HepG2 (cell line): ENCODE results near the gene WFDC13. TPM values are rescaled to one million over a fixed set of nuclear protein-coding genes. Genes with fewer than 3 reads are reported as not detected.

Experiments
- ATAC-seq: fragments of 200-7000 bp; cut with Tn5 transposase; 3 replicates; pipeline ENCODE4 v1.9.1; 2020; ENCODE audit warnings: mild to moderate bottlenecking, moderate library complexity
- BruUV-seq: library from RNA; stranded (reverse); fragments of 400-500 nt; replicated peaks from 2 replicates; lab custom pipeline; 2021; lab: Mats Ljungman, UMichigan
- CTCF ChIA-PET: fragments of 300-600 bp; formaldehyde crosslinking; extraction: SDS; loops from one replicate; lab custom pipeline; 2021; ENCODE audit warnings: low total read pairs, inconsistent platforms, low intra/inter-chr PET ratio; lab: Yijun Ruan, JAX
- POLR2A ChIA-PET: fragments of 350-600 bp; sonication (Branson Sonifier 250); formaldehyde crosslinking; loops from one replicate; lab custom pipeline; 2020; ENCODE audit warnings: antibody characterized with exemption, inconsistent platforms; lab: Yijun Ruan, JAX
- DNase-seq: peaks from one replicate; pipeline ENCODE4 v3.0.0-alpha.2; 2015; ENCODE audit warnings: low spot score
- FAIRE-seq: peaks from 3 replicates; lab custom pipeline; 2011; peaks lifted over from hg19 to GRCh38; lab: Jason Lieb, UNC
- H2AFZ ChIP-seq: one replicate; pipeline ENCODE4 v1.6.1; 2011; ENCODE audit warnings: low read length, inconsistent platforms
- H3K27ac ChIP-seq: fragments of 300-600 bp; 3 replicates; pipeline ENCODE4 v1.8.0; 2011; ENCODE audit warnings: mixed run types, mild to moderate bottlenecking, mixed read lengths, low read length, inconsistent platforms; ENCODE audit not compliant: insufficient read depth; ENCODE audit errors: extremely low read length
- H3K27me3 ChIP-seq, 2 experiments: fragments of 200-600 bp in 1 of 2; 2 replicates in 1 of 2; 3 replicates in 1 of 2; pipeline versions ENCODE4 v1.6.0 to v1.8.0; 2011; ENCODE audit warnings: low read length in 2 of 2, mild to moderate bottlenecking in 2 of 2, moderate library complexity in 2 of 2, inconsistent platforms in 1 of 2; ENCODE audit not compliant: insufficient read depth in 2 of 2, control insufficient read depth in 1 of 2
- H3K36me3 ChIP-seq, 2 experiments: fragments of 200-600 bp in 1 of 2; replicated peaks in 1 of 2; 2 replicates in 1 of 2; 3 replicates in 1 of 2; pipeline versions ENCODE4 v1.5.1 to v1.8.0; 2011; ENCODE audit warnings: low read length in 2 of 2, inconsistent platforms in 1 of 2; ENCODE audit not compliant: insufficient read depth in 2 of 2, control insufficient read depth in 1 of 2
- H3K4me1 ChIP-seq: 2 replicates; pipeline ENCODE4 v1.5.1; 2012; ENCODE audit warnings: low read length, inconsistent platforms; ENCODE audit not compliant: insufficient read depth
- H3K4me2 ChIP-seq: 2 replicates; pipeline ENCODE4 v1.6.0; 2011; ENCODE audit warnings: low read depth, low read length, inconsistent platforms
- H3K4me3 ChIP-seq, 3 experiments: fragments of 200-600 bp in 1 of 3; sonication (generic), shearing (Covaris generic) in 1 of 3; replicated peaks in 1 of 3; 2 replicates each; pipeline ENCODE4 v1.5.1; 2011 to 2016; ENCODE audit warnings: low read length in 3 of 3, inconsistent platforms in 2 of 3, low read depth in 2 of 3, mild to moderate bottlenecking in 2 of 3, control low read depth in 1 of 3, mixed read lengths in 1 of 3; ENCODE audit not compliant: insufficient read depth in 1 of 3
- H3K79me2 ChIP-seq: one replicate; pipeline ENCODE4 v1.6.1; 2011; ENCODE audit warnings: low read length, inconsistent platforms; ENCODE audit not compliant: insufficient read depth
- H3K9ac ChIP-seq: 2 replicates; pipeline ENCODE4 v1.6.0; 2011; ENCODE audit warnings: mild to moderate bottlenecking, low read depth, low read length, inconsistent platforms; ENCODE audit not compliant: insufficient read depth
- H3K9me3 ChIP-seq: 2 replicates; pipeline ENCODE4 v1.5.1; 2012; ENCODE audit warnings: mild to moderate bottlenecking, low read length
- H4K20me1 ChIP-seq: 2 replicates; pipeline ENCODE4 v1.6.0; 2011; ENCODE audit warnings: inconsistent platforms, mild to moderate bottlenecking, low read length, moderate library complexity; ENCODE audit not compliant: insufficient read depth
- FUBP1 ChIP-seq: sonication (generic); formaldehyde crosslinking; IDR thresholded peaks from 2 replicates; pipeline ENCODE4 v1.5.1; 2020; ENCODE audit warnings: missing genetic modification reagents, mild to moderate bottlenecking, borderline replicate concordance
- KLF6 ChIP-seq: IDR thresholded peaks from 2 replicates; pipeline ENCODE4 v1.8.0; 2016; ENCODE audit warnings: missing biosample characterization, missing genetic modification reagents
- MBD4 ChIP-seq: IDR thresholded peaks from 2 replicates; pipeline ENCODE4 v1.6.1; 2012; ENCODE audit warnings: low read length, inconsistent platforms, borderline replicate concordance
- MTERF4 ChIP-seq: sonication (generic); formaldehyde crosslinking; IDR thresholded peaks from 2 replicates; pipeline ENCODE4 v1.8.0; 2023; ENCODE audit warnings: mild to moderate bottlenecking, missing genetic modification reagents
- NFKB2 ChIP-seq: sonication (generic); formaldehyde crosslinking; IDR thresholded peaks from 2 replicates; pipeline ENCODE4 v1.4.0; 2020; ENCODE audit warnings: missing genetic modification reagents, borderline replicate concordance
- NFRKB ChIP-seq: fragments of 450-650 bp; IDR thresholded peaks from 2 replicates; pipeline ENCODE4 v1.6.1; 2017
- RFX3 ChIP-seq: IDR thresholded peaks from 2 replicates; pipeline ENCODE4 v1.6.1; 2016; ENCODE audit warnings: missing biosample characterization, missing genetic modification reagents
- RFXANK ChIP-seq: IDR thresholded peaks from 2 replicates; pipeline ENCODE4 v1.6.1; 2016
- SRSF4 ChIP-seq: fragments of 200-400 bp; formaldehyde crosslinking; IDR thresholded peaks from one replicate; pipeline ENCODE4 v1.6.1; 2018; ENCODE audit warnings: mild to moderate bottlenecking, low read depth, low read length, moderate library complexity; ENCODE audit not compliant: poor library complexity, severe bottlenecking
- STAT6 ChIP-seq: sonication (generic); formaldehyde crosslinking; IDR thresholded peaks from 2 replicates; pipeline ENCODE4 v1.4.0; 2020; ENCODE audit warnings: missing genetic modification reagents, mild to moderate bottlenecking, borderline replicate concordance
- TCF7L2 ChIP-seq: IDR thresholded peaks from 2 replicates; pipeline ENCODE4 v1.6.1; 2011; ENCODE audit warnings: mild to moderate bottlenecking, low read depth, low read length, moderate library complexity
- TFDP2 ChIP-seq: sonication (generic); formaldehyde crosslinking; IDR thresholded peaks from 2 replicates; pipeline ENCODE4 v1.4.0; 2020; ENCODE audit warnings: missing genetic modification reagents
- ZBTB44 ChIP-seq: sonication (generic); formaldehyde crosslinking; IDR thresholded peaks from 2 replicates; pipeline ENCODE4 v1.4.0; 2020; ENCODE audit warnings: missing genetic modification reagents
- ZNF589 ChIP-seq: sonication (generic); formaldehyde crosslinking; conservative IDR thresholded peaks from 2 replicates; pipeline ENCODE4 v1.8.0; 2022; ENCODE audit warnings: mild to moderate bottlenecking, moderate library complexity, missing genetic modification reagents
- ZNF878 ChIP-seq: sonication (generic); formaldehyde crosslinking; IDR thresholded peaks from 2 replicates; pipeline ENCODE4 v1.8.1; 2023; ENCODE audit warnings: mild to moderate bottlenecking, missing genetic modification reagents, moderate library complexity
- WGBS: methylation state at CpG from one replicate; pipeline ENCODE4 v1.1.6; 2017; ENCODE audit warnings: low lambda C conversion rate; 5-methylcytosine and 5-hydroxymethylcytosine counted together
- in situ Hi-C: cut with HindIII; loops from 2 replicates; pipeline ENCODE4 v1.10.0; 2017; ENCODE audit warnings: low pct_unique_long_range_greater_than_20kb; ENCODE audit not compliant: extremely low pct_ligation_motif_present
- intact Hi-C: fragments of 100-400 bp; cut with micrococcal nuclease; formaldehyde crosslinking; loops from one replicate; pipeline ENCODE4 v1.10.0; 2022; ENCODE audit not compliant: unreplicated experiment
- polyA plus RNA-seq, 8 experiments: library from polyadenylated mRNA; depleted of rRNA in 3 of 8; stranded (reverse) in 7 of 8; unstranded in 1 of 8; fragments of >200 nt; fragmentation: Illumina TruSeq in 4 of 8; extraction: Trizol in 4 of 8; gene quantifications; 2 replicates each; pipeline versions ENCODE4 v1.2.1 to v1.2.3, GENCODE V29; 2011 to 2016; ENCODE audit warnings: low read depth in 4 of 8, missing spikeins in 1 of 8, mixed read lengths in 1 of 8; ENCODE audit not compliant: insufficient read depth in 1 of 8
- total RNA-seq, 5 experiments: library from RNA; depleted of rRNA; stranded (reverse); fragments of >200 nt; fragmentation: Illumina TruSeq; extraction: Trizol; gene quantifications; 2 replicates each; pipeline ENCODE4 v1.2.3, GENCODE V29; 2016; ENCODE audit warnings: low read depth in 1 of 5

WFDC13 gene
- total and polyA plus RNA-seq, 2 of the 13 experiments (the other 11 are each of a cell fraction or from before 2014, with no cell fraction given), result not detected

GRCh38 chr20:45735988-45736387 is 34.1 kb downstream of the WFDC13 start:
- BruUV-seq, result no TSS peak
- no peak for TF ChIP-seq ZBTB44 (CRISPR knock-in tag)
- no peak for TF ChIP-seq KLF6 (CRISPR knock-in tag)
- no peak for TF ChIP-seq MBD4
- TF ChIP-seq MTERF4 (CRISPR knock-in tag), result no peak
- no peak for TF ChIP-seq RFX3 (CRISPR knock-in tag)
- no peak for TF ChIP-seq ZNF589 (CRISPR knock-in tag)
- no peak for TF ChIP-seq NFKB2
- no peak for TF ChIP-seq ZNF878
- no peak for TF ChIP-seq SRSF4
- no peak for TF ChIP-seq FUBP1 (CRISPR knock-in tag)
- no peak for TF ChIP-seq TCF7L2
- TF ChIP-seq NFRKB, result no peak
- TF ChIP-seq STAT6, result no peak
- no peak for TF ChIP-seq TFDP2 (CRISPR knock-in tag)
- no peak for TF ChIP-seq RFXANK (CRISPR knock-in tag)
- Histone ChIP-seq H3K9me3 (peaks cover 18% of the 10 kb centered on the region), H2AFZ (no peak overlapping the region), H3K36me3 (no peaks in the 10 kb centered on the region), H3K79me2 (no peaks in the 10 kb centered on the region), H3K4me1 (no peaks in the 10 kb centered on the region), H3K9ac (no peak overlapping the region), H4K20me1 (no peaks in the 10 kb centered on the region), H3K27ac (no peak overlapping the region), H3K4me3 (no peak overlapping the region), H3K4me2 (no peak overlapping the region), H3K27me3 (no peaks in the 10 kb centered on the region)
- ChIA-PET CTCF (no interaction called here), POLR2A (no interaction called here)
- in situ Hi-C loops, result no loop called here
- WGBS, result 70% methylated on average over 19 of the region's 23 CpGs
- DNase-seq (no peak), FAIRE-seq (no peak), ATAC-seq (no peak; the same call in 2 of the 3 replicates)
- intact Hi-C loops, result no loop called here
